IPS-NIHi7 (cell line): Measurements from ENCODE around the gene JMJD7.

Experiments
- DNase-seq: peaks from one replicate; pipeline ENCODE4 v3.0.0; 2012; ENCODE audit warnings: mixed read lengths; ENCODE audit errors: extremely low spot score

JMJD7 gene

DNA sequence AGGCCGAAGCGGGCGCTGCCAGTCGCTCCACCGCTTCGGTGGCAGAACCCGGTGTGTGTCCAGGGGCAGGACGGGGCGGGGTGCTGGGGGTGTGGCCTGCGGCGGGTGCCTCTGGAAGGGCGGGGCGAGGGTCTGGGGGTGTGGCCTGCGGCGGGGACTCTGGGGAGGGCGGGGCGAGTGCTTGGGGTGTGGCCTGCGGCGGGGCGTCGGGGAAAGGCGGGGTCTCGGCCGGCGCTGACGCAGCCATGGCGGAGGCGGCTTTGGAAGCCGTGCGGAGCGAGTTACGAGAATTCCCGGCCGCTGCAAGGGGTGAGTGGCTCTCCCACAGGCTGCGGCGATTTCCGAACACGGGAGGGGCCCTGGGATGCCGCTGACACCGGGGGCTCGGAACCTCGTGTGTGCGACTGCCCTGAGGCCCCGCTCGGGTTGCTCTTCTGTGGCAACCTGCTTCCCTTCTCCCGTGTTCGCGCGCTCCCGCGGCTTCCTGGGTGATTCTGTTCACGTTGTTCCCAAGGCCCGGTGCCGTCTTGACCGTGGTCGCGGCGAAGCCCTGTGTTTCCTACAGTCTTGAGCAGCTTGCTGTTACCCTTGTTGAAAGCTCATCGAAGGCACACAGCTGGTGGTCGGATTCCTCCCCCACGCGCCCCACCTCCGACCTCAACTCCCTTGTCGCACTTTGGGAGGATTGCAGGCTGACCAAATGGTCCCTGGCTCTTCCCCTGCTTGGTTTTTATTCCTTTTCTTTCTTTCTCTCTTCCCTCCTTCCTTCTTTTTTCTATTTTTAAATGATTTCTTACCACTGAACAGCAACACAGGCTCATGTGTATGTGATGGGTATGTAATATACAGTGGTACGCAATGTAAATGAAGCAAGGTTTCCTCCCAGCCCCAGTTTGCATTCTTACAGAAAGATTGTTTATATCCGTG lies at the start of gene JMJD7:
JMJD7 (plus strand) TSS at position 213 of the 927 bp plus-strand sequence; CDS start at position 246, 33 bp downstream.
- peak; percentile 100 for DNase-seq

GRCh38 chr15:41778521-41778920 lies 49.4 kb upstream of the JMJD7 start:
- DNase-seq, result no peak

DNA sequence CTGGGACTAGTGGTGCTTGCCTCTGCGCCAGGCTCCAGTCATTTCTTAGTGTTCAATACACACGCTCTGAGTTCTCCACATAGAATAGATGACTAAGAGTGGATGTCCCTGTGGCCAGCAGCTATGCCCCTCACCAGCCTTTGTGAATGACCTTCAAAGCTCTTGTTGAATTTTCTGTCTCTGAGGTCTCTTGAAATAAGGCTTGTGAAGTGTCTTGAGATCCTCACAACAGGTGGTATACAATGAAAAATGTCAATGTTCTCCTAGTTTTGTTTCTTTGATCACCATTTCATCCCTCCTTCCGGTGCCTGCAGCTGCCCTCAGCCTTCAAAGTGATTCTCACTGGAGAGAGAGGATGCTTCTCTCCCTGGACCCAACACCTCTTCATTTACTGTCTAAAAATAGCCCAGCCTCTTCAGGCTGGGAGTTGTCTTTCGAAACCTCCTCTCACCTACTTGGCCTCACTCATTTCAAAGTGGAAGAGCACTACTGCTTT lies 48.2 kb upstream of the JMJD7 start:
- DNase-seq, result no peak

- DNase-seq, result no peak
These were observed 47.6 kb upstream of the JMJD7 start for GRCh38 chr15:41780266-41780665.

DNA sequence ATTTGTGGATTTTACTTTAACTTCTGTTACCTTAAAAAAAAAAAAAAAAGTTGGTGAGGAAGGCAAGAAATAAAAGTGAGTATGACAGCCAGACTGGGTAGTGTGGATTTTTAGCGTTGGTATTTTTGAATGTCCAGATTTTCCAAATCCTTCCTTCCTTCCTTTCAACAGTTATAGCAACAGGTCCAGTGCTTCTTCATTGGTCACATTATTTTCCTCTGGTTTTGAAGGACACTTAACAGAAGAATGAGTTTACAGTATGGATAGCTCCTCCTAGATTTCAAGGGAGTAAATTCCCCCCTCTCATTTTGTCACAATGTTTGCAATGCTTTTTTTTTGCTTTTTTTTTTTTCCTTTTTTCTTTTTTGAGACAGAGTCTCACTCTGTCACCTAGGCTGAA lies 47.2 kb upstream of the JMJD7 start:
- DNase-seq, result no peak

GRCh38 chr15:41782371-41783282 lies 45.3 kb upstream of the JMJD7 start:
- DNase-seq, result no peak

GRCh38 chr15:41783296-41783695 lies 44.6 kb upstream of the JMJD7 start:
- DNase-seq, result no peak

DNA sequence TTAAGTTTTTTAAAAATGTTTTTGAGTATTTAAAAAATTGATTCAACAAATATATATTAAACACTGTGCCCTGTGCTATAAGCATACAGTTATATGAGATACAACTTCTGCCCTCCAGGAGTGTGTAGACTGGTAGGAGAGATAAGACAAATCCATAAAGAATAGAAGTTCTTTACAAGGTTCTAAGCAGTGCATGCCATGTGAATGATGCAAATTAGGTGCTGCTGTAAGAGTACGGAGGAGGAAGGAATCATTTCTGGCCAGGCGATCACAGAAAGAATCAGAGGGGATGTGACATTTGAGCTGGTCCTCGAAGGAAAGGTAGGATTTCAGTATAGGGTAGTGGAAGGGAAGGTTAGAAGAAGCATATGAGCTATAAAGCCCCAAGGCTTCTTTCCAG lies 39.6 kb upstream of the JMJD7 start:
- no peak for DNase-seq

DNA sequence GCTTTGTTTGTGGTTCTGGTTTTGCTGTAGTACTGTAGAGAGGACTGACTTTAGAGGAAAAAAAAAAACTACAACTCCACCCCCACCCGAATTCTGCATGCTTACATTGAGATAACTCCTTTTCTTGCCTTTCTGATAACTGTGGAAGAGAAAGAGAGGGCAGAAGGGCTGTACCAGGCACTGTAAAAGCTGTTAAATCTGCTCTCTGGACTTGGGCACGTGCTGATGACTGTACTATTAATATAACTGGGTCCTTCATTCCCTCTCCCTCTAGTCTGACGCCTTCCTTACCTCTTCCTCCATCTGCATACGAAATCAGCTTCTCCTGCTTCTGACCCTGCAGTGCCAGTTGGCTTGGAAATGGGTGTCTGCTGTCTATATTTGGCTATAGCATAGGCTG lies 38.7 kb upstream of the JMJD7 start:
- DNase-seq, result no peak

DNA sequence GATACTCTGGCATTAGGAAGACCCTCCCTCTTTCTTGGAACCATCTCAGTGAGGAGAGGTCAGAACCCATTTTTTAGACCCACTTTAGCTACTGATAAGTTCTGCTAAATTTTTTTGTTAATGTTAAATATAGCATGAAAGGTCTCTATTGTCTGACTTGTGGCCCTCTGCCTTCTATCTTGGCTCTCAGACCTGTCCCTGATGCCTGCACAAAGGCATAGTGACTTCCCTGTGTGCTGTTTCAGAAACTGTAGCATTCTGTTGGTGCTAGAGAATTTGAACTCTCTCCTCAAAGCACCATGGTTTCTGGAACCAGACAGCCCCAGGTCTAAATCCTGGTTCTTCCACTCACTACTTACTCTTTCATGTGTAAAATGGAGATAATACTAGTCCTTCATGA lies 38.2 kb upstream of the JMJD7 start:
- no peak for DNase-seq

DNA sequence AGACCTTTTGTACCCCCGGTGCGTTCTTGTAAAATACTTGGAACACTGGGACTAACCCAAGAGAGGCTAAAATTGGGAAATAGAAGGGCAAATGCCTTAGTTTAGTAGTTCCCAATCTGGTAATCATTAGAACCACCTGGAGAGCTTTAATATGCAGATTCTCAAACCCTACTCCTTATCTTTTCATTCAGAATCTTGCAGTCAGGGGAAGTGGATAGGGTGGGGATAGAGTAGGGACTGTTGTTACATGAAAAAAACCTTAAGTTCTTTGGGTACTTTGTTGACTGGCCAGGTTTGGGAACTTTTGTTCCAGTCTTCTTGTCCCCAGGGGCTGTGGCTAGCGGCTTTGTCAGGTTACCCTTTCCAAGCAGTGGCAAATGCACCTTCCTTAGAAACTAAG lies 37.7 kb upstream of the JMJD7 start:
- no peak for DNase-seq

GRCh38 chr15:41790756-41791546 lies 36.9 kb upstream of the JMJD7 start:
- no peak for DNase-seq

- no peak for DNase-seq
These were observed 36.4 kb upstream of the JMJD7 start for GRCh38 chr15:41791547-41791937.

GRCh38 chr15:41792000-41792637 lies 35.8 kb upstream of the JMJD7 start:
- no peak for DNase-seq

GRCh38 chr15:41794081-41794480 lies 33.8 kb upstream of the JMJD7 start:
- no peak for DNase-seq

DNA sequence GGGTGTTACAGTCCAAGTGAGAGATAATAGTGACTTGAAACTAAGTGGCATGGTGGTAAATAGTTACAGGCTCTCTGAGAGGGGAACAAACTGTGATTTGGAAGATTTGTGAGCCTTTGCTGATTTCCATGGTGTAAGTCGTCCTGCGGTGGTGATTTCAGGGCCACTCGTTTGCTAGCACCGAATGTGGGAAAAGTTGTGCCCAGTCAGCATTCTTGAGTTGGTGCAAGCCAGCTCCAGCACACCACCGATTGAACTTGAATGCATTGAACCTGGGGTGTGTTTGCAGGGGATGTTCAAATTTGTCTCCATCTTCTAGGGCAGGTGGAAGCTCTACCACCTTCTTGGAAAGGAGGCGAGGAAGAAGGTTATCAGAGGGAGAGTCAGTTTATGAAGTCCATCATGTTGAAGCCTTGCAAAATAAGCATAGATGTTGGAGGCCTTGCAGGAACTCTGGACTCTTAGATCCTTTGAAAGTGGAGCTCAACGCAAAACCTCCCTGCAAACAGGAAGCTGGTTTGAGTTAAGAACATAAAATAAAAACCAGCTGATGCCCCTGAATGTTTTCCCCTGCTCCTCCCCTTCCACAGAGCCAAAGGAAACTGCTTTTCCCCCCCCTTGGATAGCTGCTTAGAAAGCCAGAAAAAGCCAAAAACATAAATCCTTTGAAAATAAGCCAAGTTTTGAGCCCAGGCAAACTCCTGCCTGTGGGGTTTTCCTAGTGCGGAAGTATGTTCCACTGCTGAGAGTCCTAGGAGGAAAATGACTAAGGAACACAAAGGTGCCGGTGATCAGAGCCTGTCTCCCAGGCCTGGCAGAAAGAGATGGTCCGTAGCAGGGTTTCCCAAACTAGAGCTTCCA lies 31.7 kb upstream of the JMJD7 start:
- no peak for DNase-seq

GRCh38 chr15:41797201-41797944 lies 30.5 kb upstream of the JMJD7 start:
- no peak for DNase-seq

- DNase-seq, result no peak
These were observed 29.0 kb upstream of the JMJD7 start for GRCh38 chr15:41798607-41799487.

DNA sequence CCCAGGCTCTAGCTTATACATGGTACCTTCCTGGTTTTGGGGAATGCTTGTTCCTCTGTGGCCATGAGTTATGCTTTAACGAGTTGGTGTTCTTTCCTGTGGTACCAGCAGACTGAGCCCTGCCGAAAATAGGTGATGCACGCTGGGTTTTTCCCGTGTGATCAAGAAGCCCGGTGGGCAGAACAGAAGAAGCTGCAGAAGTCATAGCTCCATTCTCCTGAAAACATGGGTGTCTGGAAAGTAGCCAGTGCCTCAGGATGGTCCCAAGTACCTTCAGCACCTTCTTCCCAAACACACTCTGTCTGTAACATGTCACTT lies 28.4 kb upstream of the JMJD7 start:
- no peak for DNase-seq
